Uterus (tissue), 2 donors: Measurements from ENCODE around the gene PIGBOS1.

ENCODE experiments used
- POLR2A ChIP-seq, 2 donors: fragments of 450-650 bp; IDR thresholded peaks; one replicate each; pipeline ENCODE4 v1.6.1; 2016; ENCODE audit warnings: antibody characterized with exemption in 2 of 2, mild to moderate bottlenecking in 1 of 2, moderate library complexity in 1 of 2
- TF ChIP-seq, protein P1 (sequence below), 4 experiments: fragments of 200-600 bp in 2 of 4; fragments of 450-650 bp in 2 of 4; sonication (generic) in 2 of 4; IDR thresholded peaks; one replicate each; pipeline ENCODE4 v1.5.1; 2016 to 2019; ENCODE audit warnings: antibody characterized with exemption in 4 of 4, mild to moderate bottlenecking in 2 of 4, moderate library complexity in 1 of 4

DNA sequence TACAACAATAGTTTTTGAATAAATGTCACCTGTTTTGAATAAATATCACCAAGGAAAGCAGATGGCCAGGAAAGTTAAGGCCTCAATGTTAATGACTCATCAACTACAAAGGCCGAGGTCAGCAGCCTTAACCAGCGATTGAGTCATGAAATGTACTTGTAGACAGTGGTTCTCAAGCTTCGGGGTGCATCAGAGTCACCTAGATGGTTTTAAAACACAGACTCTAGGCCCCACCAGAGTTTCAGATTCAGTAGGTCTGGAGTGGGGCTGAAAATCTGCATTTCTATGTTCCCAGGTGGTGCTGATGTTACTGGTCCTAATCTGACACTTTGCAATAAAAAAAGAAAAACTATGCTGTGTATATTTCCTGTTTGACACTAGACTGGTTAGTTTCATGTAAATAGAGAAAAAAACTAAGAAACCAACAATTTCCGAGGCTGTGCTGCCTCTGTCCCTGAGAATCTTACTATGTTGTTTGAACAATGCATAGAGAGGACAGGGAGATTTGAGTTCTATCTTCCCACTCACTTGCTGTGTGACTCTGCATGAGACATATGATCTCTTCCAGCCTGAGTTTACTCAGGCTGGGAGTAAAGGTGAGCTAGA is 39.1 kb downstream of the PIGBOS1 start:
- TF ChIP-seq, protein P1, sequence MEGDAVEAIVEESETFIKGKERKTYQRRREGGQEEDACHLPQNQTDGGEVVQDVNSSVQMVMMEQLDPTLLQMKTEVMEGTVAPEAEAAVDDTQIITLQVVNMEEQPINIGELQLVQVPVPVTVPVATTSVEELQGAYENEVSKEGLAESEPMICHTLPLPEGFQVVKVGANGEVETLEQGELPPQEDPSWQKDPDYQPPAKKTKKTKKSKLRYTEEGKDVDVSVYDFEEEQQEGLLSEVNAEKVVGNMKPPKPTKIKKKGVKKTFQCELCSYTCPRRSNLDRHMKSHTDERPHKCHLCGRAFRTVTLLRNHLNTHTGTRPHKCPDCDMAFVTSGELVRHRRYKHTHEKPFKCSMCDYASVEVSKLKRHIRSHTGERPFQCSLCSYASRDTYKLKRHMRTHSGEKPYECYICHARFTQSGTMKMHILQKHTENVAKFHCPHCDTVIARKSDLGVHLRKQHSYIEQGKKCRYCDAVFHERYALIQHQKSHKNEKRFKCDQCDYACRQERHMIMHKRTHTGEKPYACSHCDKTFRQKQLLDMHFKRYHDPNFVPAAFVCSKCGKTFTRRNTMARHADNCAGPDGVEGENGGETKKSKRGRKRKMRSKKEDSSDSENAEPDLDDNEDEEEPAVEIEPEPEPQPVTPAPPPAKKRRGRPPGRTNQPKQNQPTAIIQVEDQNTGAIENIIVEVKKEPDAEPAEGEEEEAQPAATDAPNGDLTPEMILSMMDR (IDR thresholded peaks at IDR 0.05): no peak
- no peak for TF ChIP-seq POLR2A (IDR thresholded peaks at IDR 0.05)
